ENCODE results near the gene TOP1.
A peak's percentile ranks its signal among the peaks of the same experiment; 100 is the strongest.

The TOP1 gene

GRCh38 chr20:41058674-41059635, 30.3 kb downstream of the TOP1 start (continued):
- TF ChIP-seq PRDM1 (tag by site-specific recombination; IDR thresholded peaks at IDR 0.05) (no peak), ZBTB20 (tag by site-specific recombination; IDR thresholded peaks at IDR 0.05) (no peak), HOXA7 (CRISPR knock-in tag; IDR thresholded peaks at IDR 0.05; ENCODE audit: borderline replicate concordance) (no peak), MYNN (tag by site-specific recombination; IDR thresholded peaks at IDR 0.05; ENCODE audit: borderline replicate concordance) (no peak; the same call in 1 of the 2 replicates), ZNF221 (tag by site-specific recombination; IDR thresholded peaks at IDR 0.05; ENCODE audit: borderline replicate concordance) (peak; percentile 60; the same call in 1 of the 2 replicates), ZNF24 (tag by site-specific recombination; IDR thresholded peaks at IDR 0.05) (peak; percentile 64; the same call in 1 of the 2 replicates), ZNF626 (tag by site-specific recombination; IDR thresholded peaks at IDR 0.05) (no peak), ZBTB1 (tag by site-specific recombination; IDR thresholded peaks at IDR 0.05) (peak; percentile 81; the same call in 1 of the 2 replicates), ZNF37A (tag by site-specific recombination; IDR thresholded peaks at IDR 0.05) (no peak), ZNF654 (tag by site-specific recombination; IDR thresholded peaks at IDR 0.05; ENCODE audit: low read depth) (peak; percentile 67), ZNF514 (tag by site-specific recombination; IDR thresholded peaks at IDR 0.05) (peak; percentile 95), ZBTB17 (tag by site-specific recombination; IDR thresholded peaks at IDR 0.05) (no peak), ZNF19 (tag by site-specific recombination; IDR thresholded peaks at IDR 0.05; ENCODE audit: low read depth) (peak; percentile 95), KLF1 (tag by site-specific recombination; IDR thresholded peaks at IDR 0.05) (no peak), REST (tag by site-specific recombination; IDR thresholded peaks at IDR 0.05) (peak; percentile 87), ZNF580 (tag by site-specific recombination; IDR thresholded peaks at IDR 0.05) (peak; percentile 70; the same call in 1 of the 2 replicates), ZNF335 (tag by site-specific recombination; conservative IDR thresholded peaks at IDR 0.05) (no peak), ZNF518A (tag by site-specific recombination; conservative IDR thresholded peaks at IDR 0.05; ENCODE audit: low read depth) (peak; percentile 99), SP3 (tag by site-specific recombination; IDR thresholded peaks at IDR 0.05) (peak; percentile 45; the same call in 1 of the 2 replicates), ZNF155 (tag by site-specific recombination; IDR thresholded peaks at IDR 0.05) (0 out of 2 replicates have a peak, but pooled peaks have one; percentile 33)
- TF ChIP-seq, protein P1, sequence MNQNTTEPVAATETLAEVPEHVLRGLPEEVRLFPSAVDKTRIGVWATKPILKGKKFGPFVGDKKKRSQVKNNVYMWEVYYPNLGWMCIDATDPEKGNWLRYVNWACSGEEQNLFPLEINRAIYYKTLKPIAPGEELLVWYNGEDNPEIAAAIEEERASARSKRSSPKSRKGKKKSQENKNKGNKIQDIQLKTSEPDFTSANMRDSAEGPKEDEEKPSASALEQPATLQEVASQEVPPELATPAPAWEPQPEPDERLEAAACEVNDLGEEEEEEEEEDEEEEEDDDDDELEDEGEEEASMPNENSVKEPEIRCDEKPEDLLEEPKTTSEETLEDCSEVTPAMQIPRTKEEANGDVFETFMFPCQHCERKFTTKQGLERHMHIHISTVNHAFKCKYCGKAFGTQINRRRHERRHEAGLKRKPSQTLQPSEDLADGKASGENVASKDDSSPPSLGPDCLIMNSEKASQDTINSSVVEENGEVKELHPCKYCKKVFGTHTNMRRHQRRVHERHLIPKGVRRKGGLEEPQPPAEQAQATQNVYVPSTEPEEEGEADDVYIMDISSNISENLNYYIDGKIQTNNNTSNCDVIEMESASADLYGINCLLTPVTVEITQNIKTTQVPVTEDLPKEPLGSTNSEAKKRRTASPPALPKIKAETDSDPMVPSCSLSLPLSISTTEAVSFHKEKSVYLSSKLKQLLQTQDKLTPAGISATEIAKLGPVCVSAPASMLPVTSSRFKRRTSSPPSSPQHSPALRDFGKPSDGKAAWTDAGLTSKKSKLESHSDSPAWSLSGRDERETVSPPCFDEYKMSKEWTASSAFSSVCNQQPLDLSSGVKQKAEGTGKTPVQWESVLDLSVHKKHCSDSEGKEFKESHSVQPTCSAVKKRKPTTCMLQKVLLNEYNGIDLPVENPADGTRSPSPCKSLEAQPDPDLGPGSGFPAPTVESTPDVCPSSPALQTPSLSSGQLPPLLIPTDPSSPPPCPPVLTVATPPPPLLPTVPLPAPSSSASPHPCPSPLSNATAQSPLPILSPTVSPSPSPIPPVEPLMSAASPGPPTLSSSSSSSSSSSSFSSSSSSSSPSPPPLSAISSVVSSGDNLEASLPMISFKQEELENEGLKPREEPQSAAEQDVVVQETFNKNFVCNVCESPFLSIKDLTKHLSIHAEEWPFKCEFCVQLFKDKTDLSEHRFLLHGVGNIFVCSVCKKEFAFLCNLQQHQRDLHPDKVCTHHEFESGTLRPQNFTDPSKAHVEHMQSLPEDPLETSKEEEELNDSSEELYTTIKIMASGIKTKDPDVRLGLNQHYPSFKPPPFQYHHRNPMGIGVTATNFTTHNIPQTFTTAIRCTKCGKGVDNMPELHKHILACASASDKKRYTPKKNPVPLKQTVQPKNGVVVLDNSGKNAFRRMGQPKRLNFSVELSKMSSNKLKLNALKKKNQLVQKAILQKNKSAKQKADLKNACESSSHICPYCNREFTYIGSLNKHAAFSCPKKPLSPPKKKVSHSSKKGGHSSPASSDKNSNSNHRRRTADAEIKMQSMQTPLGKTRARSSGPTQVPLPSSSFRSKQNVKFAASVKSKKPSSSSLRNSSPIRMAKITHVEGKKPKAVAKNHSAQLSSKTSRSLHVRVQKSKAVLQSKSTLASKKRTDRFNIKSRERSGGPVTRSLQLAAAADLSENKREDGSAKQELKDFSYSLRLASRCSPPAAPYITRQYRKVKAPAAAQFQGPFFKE (tag by site-specific recombination; IDR thresholded peaks at IDR 0.05; ENCODE audit: borderline replicate concordance): no peak

All from HEK293 (cell line).